Measurements from ENCODE around the gene ABCA7. TPM values are rescaled to one million over a fixed set of nuclear protein-coding genes. Genes with fewer than 3 reads are reported as not detected.

The ABCA7 gene
- total RNA-seq, 1 experiment from 2014 or later: 18.2 TPM

- Mint-ChIP-seq H3K36me3 (ENCODE audit: insufficient read depth, unreplicated experiment) (peaks cover 37% of the 10 kb centered on the region), H3K4me1 (ENCODE audit: insufficient read depth, unreplicated experiment) (peaks cover 6% of the 10 kb centered on the region), H3K9me3 (ENCODE audit: unreplicated experiment) (no peaks in the 10 kb centered on the region), H3K27me3 (ENCODE audit: insufficient read depth, unreplicated experiment) (no peaks in the 10 kb centered on the region), H3K27ac (ENCODE audit: low read depth, unreplicated experiment) (no peak overlapping the region), H3K4me3 (ENCODE audit: unreplicated experiment) (no peak overlapping the region)
- POLR2A ChIA-PET: interaction anchor here (0.6 to 3.8 kb wide), 8 partner anchors 8 to 64 kb away, joined by 3 to 19 read pairs (median 4); partner anchors contain the start of gene ARHGAP45
- CTCF ChIA-PET: interaction anchor here (0.7 to 1.0 kb wide), 2 partner anchors 16 to 25 kb away, joined by 3 read pairs; no protein-coding TSS in a partner anchor
- intact Hi-C loops (cut with micrococcal nuclease): no loop called here
- no TSS peak for BruUV-seq (replicated peaks)
- no peak for TF ChIP-seq CTCF (IDR thresholded peaks at IDR 0.05; ENCODE audit: unreplicated experiment)
- no peak for DNase-seq (ENCODE audit: unreplicated experiment)
Measured at GRCh38 chr19:1085676-1086442, 46.0 kb downstream of the ABCA7 start.

- DNase-seq (ENCODE audit: unreplicated experiment): no peak
- no peak for TF ChIP-seq CTCF (IDR thresholded peaks at IDR 0.05; ENCODE audit: unreplicated experiment)
- intact Hi-C loops (cut with micrococcal nuclease): no loop called here
- Mint-ChIP-seq H3K36me3 (ENCODE audit: insufficient read depth, unreplicated experiment) (peaks cover 42% of the 10 kb centered on the region), H3K4me1 (ENCODE audit: insufficient read depth, unreplicated experiment) (peaks cover 6% of the 10 kb centered on the region), H3K4me3 (ENCODE audit: unreplicated experiment) (no peak overlapping the region), H3K27ac (ENCODE audit: low read depth, unreplicated experiment) (no peak overlapping the region), H3K9me3 (ENCODE audit: unreplicated experiment) (no peaks in the 10 kb centered on the region), H3K27me3 (ENCODE audit: insufficient read depth, unreplicated experiment) (no peaks in the 10 kb centered on the region)
- no TSS peak for BruUV-seq (replicated peaks)
- POLR2A ChIA-PET: interaction anchor here (1.0 to 3.8 kb wide), 5 partner anchors 8 to 64 kb away, joined by 3 to 19 read pairs (median 3); no protein-coding TSS in a partner anchor
- CTCF ChIA-PET: interaction anchor here (0.7 to 1.0 kb wide), 2 partner anchors 15 to 26 kb away, joined by 3 read pairs; no protein-coding TSS in a partner anchor
Measured at GRCh38 chr19:1086613-1087012, 46.7 kb downstream of the ABCA7 start.

- H3K4me1 Mint-ChIP-seq (ENCODE audit: insufficient read depth, unreplicated experiment): no peaks in the 10 kb centered on the region
- BruUV-seq (replicated peaks): TSS peak; percentile 24
- POLR2A ChIA-PET: interaction anchor here (0.5 to 1.4 kb wide), 2 partner anchors 9 to 17 kb away, joined by 3 to 5 read pairs; no protein-coding TSS in a partner anchor
Measured at GRCh38 chr19:1087813-1088415, 48.0 kb downstream of the ABCA7 start.

More at GRCh38 chr19:1087813-1088415, 48.0 kb downstream of the ABCA7 start:
- Mint-ChIP-seq H3K4me3 (ENCODE audit: unreplicated experiment) (no peak overlapping the region), H3K27ac (ENCODE audit: low read depth, unreplicated experiment) (peak overlapping the region; percentile 49), H3K9me3 (ENCODE audit: unreplicated experiment) (no peaks in the 10 kb centered on the region), H3K27me3 (ENCODE audit: insufficient read depth, unreplicated experiment) (no peaks in the 10 kb centered on the region), H3K36me3 (ENCODE audit: insufficient read depth, unreplicated experiment) (peaks cover 48% of the 10 kb centered on the region)
- DNase-seq (ENCODE audit: unreplicated experiment): no peak
- intact Hi-C loops (cut with micrococcal nuclease): no loop called here
- TF ChIP-seq CTCF (IDR thresholded peaks at IDR 0.05; ENCODE audit: unreplicated experiment): no peak
- CTCF ChIA-PET: interaction anchor here (0.5 to 0.7 kb wide), 2 partner anchors 192 to 455 kb away, joined by 4 to 5 read pairs; no protein-coding TSS in a partner anchor

Measured in MCF 10A (cell line).